Adrenal gland (tissue), 12 donors: Measurements from ENCODE around the gene RPTOR. TPM values are rescaled to one million over a fixed set of nuclear protein-coding genes. Genes with fewer than 3 reads are reported as not detected.

Source experiments
- DNase-seq, 7 donors: peaks; one replicate each; pipeline ENCODE4 v3.0.0-alpha.2; 2019 to 2020
- H3K27ac ChIP-seq, 5 donors: fragments of 200-600 bp; sonication (generic) in 4 of 5; 1 replicate in 3 of 5; 2 replicates in 2 of 5; pipeline versions ENCODE4 v1.5.1 to v1.8.0; 2016 to 2020; ENCODE audit warnings: mild to moderate bottlenecking in 1 of 5
- H3K27me3 ChIP-seq: fragments of 200-600 bp; 2 replicates; pipeline ENCODE4 v1.8.0; 2021
- H3K36me3 ChIP-seq, 2 donors: fragments of 200-600 bp; replicated peaks in 1 of 2; 1 replicate in 1 of 2; 2 replicates in 1 of 2; pipeline versions ENCODE4 v1.5.1 to v1.8.0; 2018 to 2022
- H3K4me1 ChIP-seq, 2 donors: fragments of 200-600 bp; replicated peaks in 1 of 2; 1 replicate in 1 of 2; 2 replicates in 1 of 2; pipeline versions ENCODE4 v1.5.1 to v1.8.0; 2018 to 2021
- H3K4me3 ChIP-seq, 4 donors: fragments of 200-600 bp; sonication (generic) in 3 of 4; one replicate each; pipeline ENCODE4 v1.5.1; 2016 to 2018
- H3K9me3 ChIP-seq, 3 donors: fragments of 200-600 bp; sonication (generic) in 1 of 3; replicated peaks in 1 of 3; 1 replicate in 2 of 3; 2 replicates in 1 of 3; pipeline versions ENCODE4 v1.5.1 to v1.8.0; 2016 to 2021
- CTCF ChIP-seq, 6 experiments: fragments of 450-650 bp in 4 of 6; fragments of 200-600 bp in 2 of 6; sonication (generic) in 1 of 6; IDR thresholded peaks; 1 replicate in 5 of 6; 2 replicates in 1 of 6; pipeline versions ENCODE4 v1.5.1 to v1.8.0; 2016 to 2021; ENCODE audit warnings: antibody characterized with exemption in 6 of 6, mild to moderate bottlenecking in 2 of 6, moderate library complexity in 1 of 6
- POLR2A ChIP-seq, 2 donors: fragments of 450-650 bp; IDR thresholded peaks; one replicate each; pipeline ENCODE4 v1.6.1; 2017; ENCODE audit warnings: antibody characterized with exemption in 2 of 2, mild to moderate bottlenecking in 2 of 2, moderate library complexity in 1 of 2
- WGBS, 4 donors: extraction: QIAGEN DNeasy Blood & Tissue Kit in 2 of 4; methylation state at CpG; one replicate each; pipeline versions ENCODE4 v1.1.5 to v1.1.7; 2013 to 2017; 5-methylcytosine and 5-hydroxymethylcytosine counted together
- intact Hi-C, 2 donors: fragments of 100-400 bp; cut with DNase I; formaldehyde crosslinking; loops; one replicate each; pipeline versions ENCODE4 v1.14.1 to v1.15.0; 2022 to 2023
- polyA plus RNA-seq, 3 donors: library from polyadenylated mRNA; stranded (reverse); fragments of 200-250 nt in 2 of 3; fragments of 350-450 nt in 1 of 3; fragmentation: Illumina TruSeq in 1 of 3; extraction: RNeasy Lipid Tissue Mini Kit (QIAGEN cat#74804) in 1 of 3; gene quantifications; one replicate each; pipeline ENCODE4 v1.2.3, GENCODE V29; 2013 to 2014
- total RNA-seq, 9 donors: library from RNA; depleted of rRNA in 4 of 9; stranded (reverse); fragments of >200 nt in 4 of 9; fragments of 120-200 nt in 1 of 9; fragmentation: NEBNext Ultra II Directional in 1 of 9; extraction: Animal tissue kit (Norgen Biotek cat#: 25700) in 1 of 9; gene quantifications; one replicate each; pipeline versions ENCODE4 v1.1.0 to v1.2.4, GENCODE V29; 2013 to 2023
- donor health status: healthy with polysubstance abuse.
- donor health status: Bipolar disorder and iron deficiency.
- donor health status: DM: yes; HTN: yes; CAD: no.
- donor health status: DM: no; HTN: no; CAD: no.
- donor health status: DM: no; HTN: no; CAD: no.
- donor health status: DM: yes; HTN: yes; CAD: no.

RPTOR gene
- total and polyA plus RNA-seq, 12 donors, result 9.7 to 53.3 (median 29.7) TPM

- Histone ChIP-seq H3K27ac (no peak overlapping the region), H3K9me3 (no peaks in the 10 kb centered on the region), H3K4me3 (no peak overlapping the region), H3K36me3 (no peaks in the 10 kb centered on the region), H3K27me3 (no peaks in the 10 kb centered on the region), H3K4me1 (no peaks in the 10 kb centered on the region)
- 76 to 87% (median 82%) methylated on average over 12 of the region's 12 CpGs for WGBS, 4 donors
- TF ChIP-seq CTCF (IDR thresholded peaks at IDR 0.05) (no peak), POLR2A (IDR thresholded peaks at IDR 0.05) (no peak)
- peak in 1 of 7 donors; percentile 0 for DNase-seq
- intact Hi-C loops, result no loop called here
Measured at GRCh38 chr17:80565343-80566053, 20.9 kb downstream of the RPTOR start.

- intact Hi-C loops, result no loop called here
- DNase-seq, result no peak
- H3K4me1 ChIP-seq, result no peaks in the 10 kb centered on the region
- no peaks in the 10 kb centered on the region for H3K9me3 ChIP-seq
- no peaks in the 10 kb centered on the region for H3K27me3 ChIP-seq
- H3K4me3 ChIP-seq, result no peak overlapping the region
- H3K36me3 ChIP-seq, result no peaks in the 10 kb centered on the region
- WGBS, 4 donors, result 85 to 95% (median 90%) methylated on average over 5 of the region's 5 CpGs
- H3K27ac ChIP-seq, result no peak overlapping the region
- TF ChIP-seq CTCF (IDR thresholded peaks at IDR 0.05) (no peak), POLR2A (IDR thresholded peaks at IDR 0.05) (no peak)
Measured at GRCh38 chr17:80566054-80566400, 21.4 kb downstream of the RPTOR start.

- H3K4me3 ChIP-seq, result no peak overlapping the region
- H3K4me1 ChIP-seq, result no peaks in the 10 kb centered on the region
- intact Hi-C loops, result no loop called here
- H3K27me3 ChIP-seq, result no peaks in the 10 kb centered on the region
- no peaks in the 10 kb centered on the region for H3K36me3 ChIP-seq
- H3K27ac ChIP-seq, result no peak overlapping the region
- TF ChIP-seq CTCF (IDR thresholded peaks at IDR 0.05) (no peak), POLR2A (IDR thresholded peaks at IDR 0.05) (no peak)
- DNase-seq, result no peak
- no peaks in the 10 kb centered on the region for H3K9me3 ChIP-seq
Measured at GRCh38 chr17:80568246-80568645, 23.6 kb downstream of the RPTOR start.

GRCh38 chr17:80569924-80570323 is 25.3 kb downstream of the RPTOR start:
- Histone ChIP-seq H3K4me1 (no peaks in the 10 kb centered on the region), H3K9me3 (no peaks in the 10 kb centered on the region), H3K27ac (no peak overlapping the region), H3K4me3 (no peak overlapping the region), H3K27me3 (no peaks in the 10 kb centered on the region), H3K36me3 (no peaks in the 10 kb centered on the region)
- intact Hi-C loops, result loop anchor here in 1 of 2 donors (5.0 kb wide), 1 partner anchor 143 kb away; no protein-coding TSS in a partner anchor
- TF ChIP-seq POLR2A (IDR thresholded peaks at IDR 0.05) (no peak), CTCF (IDR thresholded peaks at IDR 0.05) (no peak)
- 80 to 89% (median 82%) methylated on average over 9 of the region's 9 CpGs for WGBS, 4 donors
- peak in 1 of 7 donors; percentile 33 for DNase-seq
